ENCODE results near the gene SEC63.
"Not testable (repeated sequence)": the region's sequence is repeated elsewhere in the genome, so short reads cannot be mapped to it uniquely, and the experiment has no call there.

The SEC63 gene

DNA sequence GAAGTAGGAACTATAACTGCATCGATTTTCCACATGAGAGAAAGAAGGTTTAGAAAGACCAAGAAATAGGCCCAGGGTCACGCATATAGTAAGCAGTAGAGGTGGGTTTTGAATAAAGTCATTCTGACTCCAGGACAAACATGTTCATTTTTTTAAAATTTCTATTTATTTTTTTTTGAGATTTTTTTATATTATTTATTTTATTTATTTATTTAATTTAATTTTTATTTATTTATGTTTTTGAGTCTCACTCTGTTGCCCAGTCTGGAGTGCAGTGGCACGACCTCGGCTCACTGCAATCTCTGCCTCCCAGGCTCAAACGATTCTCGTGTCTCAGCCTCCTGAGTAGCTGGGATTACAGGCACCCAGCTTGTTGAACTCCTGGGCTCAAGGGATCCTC is 13.2 kb upstream of the SEC63 start:
- DNase-seq (ENCODE audit: low spot score), result no peak
- no peak overlapping the region for H3K4me3 ChIP-seq
- TF ChIP-seq, protein P1, sequence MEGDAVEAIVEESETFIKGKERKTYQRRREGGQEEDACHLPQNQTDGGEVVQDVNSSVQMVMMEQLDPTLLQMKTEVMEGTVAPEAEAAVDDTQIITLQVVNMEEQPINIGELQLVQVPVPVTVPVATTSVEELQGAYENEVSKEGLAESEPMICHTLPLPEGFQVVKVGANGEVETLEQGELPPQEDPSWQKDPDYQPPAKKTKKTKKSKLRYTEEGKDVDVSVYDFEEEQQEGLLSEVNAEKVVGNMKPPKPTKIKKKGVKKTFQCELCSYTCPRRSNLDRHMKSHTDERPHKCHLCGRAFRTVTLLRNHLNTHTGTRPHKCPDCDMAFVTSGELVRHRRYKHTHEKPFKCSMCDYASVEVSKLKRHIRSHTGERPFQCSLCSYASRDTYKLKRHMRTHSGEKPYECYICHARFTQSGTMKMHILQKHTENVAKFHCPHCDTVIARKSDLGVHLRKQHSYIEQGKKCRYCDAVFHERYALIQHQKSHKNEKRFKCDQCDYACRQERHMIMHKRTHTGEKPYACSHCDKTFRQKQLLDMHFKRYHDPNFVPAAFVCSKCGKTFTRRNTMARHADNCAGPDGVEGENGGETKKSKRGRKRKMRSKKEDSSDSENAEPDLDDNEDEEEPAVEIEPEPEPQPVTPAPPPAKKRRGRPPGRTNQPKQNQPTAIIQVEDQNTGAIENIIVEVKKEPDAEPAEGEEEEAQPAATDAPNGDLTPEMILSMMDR (IDR thresholded peaks at IDR 0.05), result no peak
- no peak overlapping the region for H3K27ac ChIP-seq

DNA sequence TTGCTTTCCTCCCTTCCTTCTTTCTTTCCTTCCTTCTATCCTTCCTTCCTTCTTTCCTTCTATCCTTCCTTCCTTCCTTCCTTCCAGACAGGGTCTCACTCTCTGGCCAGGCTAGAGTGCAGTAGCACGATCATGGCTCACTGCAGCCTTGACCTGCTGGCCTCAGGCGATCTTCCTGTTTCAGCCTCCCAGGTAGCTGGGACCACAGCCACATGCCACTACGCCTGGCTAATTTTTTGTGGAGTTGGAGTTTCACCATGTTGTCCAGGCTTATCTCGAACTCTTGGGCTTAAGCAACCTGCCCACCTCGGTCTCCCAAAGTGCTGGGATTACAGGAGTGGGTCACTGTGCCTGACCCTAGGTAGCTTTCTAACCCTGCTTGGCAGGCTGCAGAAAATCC is 12.2 kb upstream of the SEC63 start:
- TF ChIP-seq, protein P1 (IDR thresholded peaks at IDR 0.05), result no peak
- Histone ChIP-seq H3K4me3 (no peak overlapping the region), H3K27ac (no peak overlapping the region)
- no peak for DNase-seq (ENCODE audit: low spot score)

DNA sequence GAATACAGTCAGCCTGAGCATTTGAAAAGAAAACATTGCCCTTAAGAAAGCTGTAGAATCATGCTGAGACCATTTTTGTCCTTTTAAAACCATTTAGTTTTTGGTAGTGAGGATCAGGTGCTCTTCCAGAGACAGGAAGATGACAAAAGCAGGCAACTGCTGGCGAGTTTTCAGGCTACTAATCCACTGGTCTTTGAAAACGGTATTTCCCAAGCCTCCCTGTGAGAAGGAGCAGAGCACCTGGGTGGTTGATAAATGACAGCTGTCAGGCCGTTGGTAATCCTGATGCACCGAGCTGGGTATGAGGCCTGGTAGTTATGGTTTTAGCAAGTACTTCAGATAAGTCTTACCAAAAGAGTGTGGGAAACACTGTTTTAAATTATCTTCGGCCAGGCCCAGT is 10.1 kb upstream of the SEC63 start:
- Histone ChIP-seq H3K4me3 (no peak overlapping the region), H3K27ac (no peak overlapping the region)
- DNase-seq (ENCODE audit: low spot score), result no peak
- TF ChIP-seq, protein P1 (IDR thresholded peaks at IDR 0.05), result no peak

DNA sequence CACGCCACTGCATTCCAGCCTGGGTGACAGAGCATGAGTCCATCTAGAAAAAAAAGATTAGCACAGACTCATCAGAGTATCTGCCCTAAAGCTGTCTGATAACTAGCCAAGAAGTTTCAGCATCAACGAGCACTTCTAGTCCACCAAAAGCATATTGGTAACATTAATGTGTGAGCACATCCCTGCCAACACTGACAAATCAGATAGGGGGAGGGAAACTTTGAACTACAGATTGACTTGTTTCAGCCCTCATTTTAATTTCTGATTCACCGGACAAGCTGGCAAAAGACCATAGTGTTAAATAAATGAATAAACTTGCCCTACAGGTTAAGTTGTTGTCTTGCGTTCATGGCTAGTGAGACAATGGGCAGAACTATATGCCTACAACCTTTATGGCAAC is 7.7 kb upstream of the SEC63 start:
- no peak overlapping the region for H3K27ac ChIP-seq

DNA sequence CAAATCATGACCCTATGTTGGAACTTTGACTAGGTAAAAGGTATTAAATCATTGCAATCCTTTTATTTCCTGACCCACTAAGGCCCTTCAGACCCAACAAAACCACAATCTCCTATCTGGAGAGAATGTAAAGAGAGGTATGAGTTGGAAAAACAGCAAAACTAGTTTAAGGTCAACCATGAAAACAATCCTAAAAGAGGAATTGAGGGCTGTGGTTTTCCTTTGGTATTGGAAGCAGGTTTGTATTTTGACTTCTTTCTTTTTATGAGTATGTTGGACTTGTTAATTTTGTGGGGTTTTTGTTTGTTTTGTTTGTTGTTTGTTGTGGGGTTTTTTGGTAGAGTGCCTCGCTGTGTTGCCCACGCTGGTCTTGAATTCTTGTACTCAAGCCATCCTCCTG is 4.7 kb upstream of the SEC63 start:
- TF ChIP-seq, protein P1 (IDR thresholded peaks at IDR 0.05), result no peak
- Histone ChIP-seq H3K4me3 (no peak overlapping the region), H3K27ac (no peak overlapping the region)
- DNase-seq (ENCODE audit: low spot score), result no peak

More for the DNA sequence above, 7.7 kb upstream of the SEC63 start:
- TF ChIP-seq, protein P1 (IDR thresholded peaks at IDR 0.05), result no peak
- DNase-seq (ENCODE audit: low spot score), result no peak
- H3K4me3 ChIP-seq, result no peak overlapping the region

DNA sequence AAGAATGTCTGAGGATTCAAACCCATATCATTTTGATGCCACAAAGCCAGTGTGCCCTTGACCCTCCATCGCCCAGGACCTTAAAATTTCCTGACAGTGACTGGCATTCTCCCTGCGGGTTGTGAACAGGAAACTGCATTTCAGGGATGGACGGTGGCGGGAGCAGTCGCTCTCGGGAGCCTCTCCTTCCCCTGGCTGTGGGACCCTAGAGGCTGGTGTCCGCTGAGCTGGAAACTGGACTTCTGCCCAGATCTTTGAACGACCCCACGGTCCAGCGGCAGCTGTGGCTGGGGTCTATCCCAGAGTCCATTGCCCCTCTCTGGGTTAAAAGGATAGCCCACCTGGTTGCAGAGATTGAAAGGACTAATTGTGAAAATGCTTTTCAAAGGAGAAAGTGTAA is 1.4 kb upstream of the SEC63 start:
- H3K27ac ChIP-seq, result no peak overlapping the region

DNA sequence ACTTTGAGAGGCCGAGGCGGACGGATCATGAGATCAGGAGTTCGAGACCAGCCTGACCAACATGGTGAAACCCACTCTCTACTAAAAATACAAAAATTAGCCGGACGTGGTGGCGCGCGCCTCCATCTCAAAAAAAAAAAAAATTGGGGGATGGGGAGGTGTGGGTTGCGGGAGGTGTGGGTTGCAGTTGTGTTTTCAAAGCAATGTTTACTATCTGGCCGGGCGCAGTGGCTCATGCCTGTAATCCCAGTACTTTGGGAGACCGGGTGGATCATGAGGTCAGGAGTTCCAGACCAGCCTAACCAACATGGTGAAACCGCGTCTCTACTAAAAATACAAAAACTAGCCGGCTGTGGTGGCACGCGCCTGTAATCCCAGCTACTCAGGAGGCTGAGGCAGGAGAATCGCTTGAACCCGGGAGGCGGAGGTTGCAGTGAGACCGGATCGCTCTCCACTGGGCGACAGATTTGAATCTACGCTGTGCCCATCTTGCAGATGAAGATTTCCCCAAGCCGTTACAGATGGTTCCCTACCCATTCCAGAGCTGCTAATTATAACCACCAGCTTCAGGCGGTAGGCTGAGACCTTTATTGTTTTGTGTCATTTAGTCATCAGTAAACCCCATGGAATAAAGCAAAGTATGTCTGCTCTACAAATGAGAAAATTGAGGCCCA is 818 bp upstream of the SEC63 start:
- Histone ChIP-seq H3K4me3 (peak overlapping the region; percentile 85), H3K27ac (peak overlapping the region; percentile 56 to 92)
- DNase-seq (ENCODE audit: low spot score), result not testable (repeated sequence)

More for the DNA sequence above, 1.4 kb upstream of the SEC63 start:
- TF ChIP-seq, protein P1 (IDR thresholded peaks at IDR 0.05), result no peak
- H3K4me3 ChIP-seq, result no peak overlapping the region
- DNase-seq (ENCODE audit: low spot score), result no peak

Data from coronary artery (tissue), 2 donors.